GM12872 (cell line): Measurements from ENCODE around the gene EPHA3.

Experiments
- CTCF ChIP-seq: IDR thresholded peaks from 3 replicates; pipeline ENCODE4 v1.5.1; 2011; ENCODE audit warnings: low read depth, mild to moderate bottlenecking, low read length, moderate library complexity; ENCODE audit not compliant: insufficient read depth

EPHA3 gene

GRCh38 chr3:89198591-89198990, 91.2 kb downstream of the EPHA3 start:
- no peak for TF ChIP-seq CTCF

GRCh38 chr3:89212619-89213018, 105.2 kb downstream of the EPHA3 start:
- no peak for TF ChIP-seq CTCF

- no peak for TF ChIP-seq CTCF
Observed at GRCh38 chr3:89216016-89216739, 108.8 kb downstream of the EPHA3 start.

GRCh38 chr3:89217148-89217685, 109.8 kb downstream of the EPHA3 start:
- TF ChIP-seq CTCF, result no peak

GRCh38 chr3:89221924-89222323, 114.5 kb downstream of the EPHA3 start:
- TF ChIP-seq CTCF, result no peak

- TF ChIP-seq CTCF, result no peak
Observed at GRCh38 chr3:89223188-89223587, 115.8 kb downstream of the EPHA3 start.

GRCh38 chr3:89227218-89227617, 119.8 kb downstream of the EPHA3 start:
- no peak for TF ChIP-seq CTCF

- no peak for TF ChIP-seq CTCF
Observed at GRCh38 chr3:89227634-89228033, 120.2 kb downstream of the EPHA3 start.
